Prostate gland (tissue), 2 donors: ENCODE data around the gene CNTN3. TPM values are rescaled to one million over a fixed set of nuclear protein-coding genes. Genes with fewer than 3 reads are reported as not detected.

Experiments used
- DNase-seq: peaks from one replicate; pipeline ENCODE4 v3.0.0-alpha.2; 2019; ENCODE audit warnings: low spot score
- H3K27ac ChIP-seq, 2 donors: fragments of 200-600 bp; sonication (generic); 2 replicates each; pipeline ENCODE4 v1.5.1; 2017 to 2019
- H3K27me3 ChIP-seq: fragments of 200-600 bp; sonication (generic); replicated peaks from 2 replicates; pipeline ENCODE4 v1.5.1; 2019; ENCODE audit not compliant: insufficient read depth
- H3K36me3 ChIP-seq, 2 donors: fragments of 200-600 bp; sonication (generic); 1 replicate in 1 of 2; 2 replicates in 1 of 2; pipeline versions ENCODE4 v1.5.1 to v1.8.1; 2017 to 2019
- H3K4me1 ChIP-seq: fragments of 200-600 bp; sonication (generic); replicated peaks from 2 replicates; pipeline ENCODE4 v1.5.1; 2019
- H3K4me3 ChIP-seq, 2 donors: fragments of 200-600 bp; sonication (generic); 2 replicates each; pipeline ENCODE4 v1.5.1; 2017 to 2019
- H3K9me3 ChIP-seq: fragments of 200-600 bp; sonication (generic); 2 replicates; pipeline ENCODE4 v1.5.1; 2017
- POLR2A ChIP-seq: fragments of 450-650 bp; IDR thresholded peaks from one replicate; pipeline ENCODE4 v1.6.1; 2016; ENCODE audit warnings: antibody characterized with exemption, mild to moderate bottlenecking
- POLR2AphosphoS5 ChIP-seq: sonication (generic); formaldehyde crosslinking; IDR thresholded peaks from one replicate; pipeline ENCODE4 v1.6.1; 2017; ENCODE audit warnings: antibody characterized with exemption
- WGBS: methylation state at CpG from one replicate; pipeline ENCODE4 v1.1.5; 2018; 5-methylcytosine and 5-hydroxymethylcytosine counted together
- intact Hi-C: fragments of 100-400 bp; cut with DNase I; formaldehyde crosslinking; loops from one replicate; pipeline ENCODE4 v1.14.2; 2022
- total RNA-seq, 2 donors: library from RNA; depleted of rRNA; stranded (reverse); fragments of >200 nt; gene quantifications; one replicate each; pipeline ENCODE4 v1.1.0, GENCODE V29; 2016
- TF ChIP-seq, protein P1 (sequence below), 4 experiments: fragments of 200-600 bp in 2 of 4; fragments of 450-650 bp in 2 of 4; sonication (generic) in 2 of 4; IDR thresholded peaks; 1 replicate in 3 of 4; 2 replicates in 1 of 4; pipeline ENCODE4 v1.5.1; 2016 to 2019; ENCODE audit warnings: antibody characterized with exemption in 4 of 4, mild to moderate bottlenecking in 2 of 4, moderate library complexity in 2 of 4

CNTN3 gene
- total RNA-seq, 2 donors from 2014 or later, result 5.2 to 8.2 TPM

DNA sequence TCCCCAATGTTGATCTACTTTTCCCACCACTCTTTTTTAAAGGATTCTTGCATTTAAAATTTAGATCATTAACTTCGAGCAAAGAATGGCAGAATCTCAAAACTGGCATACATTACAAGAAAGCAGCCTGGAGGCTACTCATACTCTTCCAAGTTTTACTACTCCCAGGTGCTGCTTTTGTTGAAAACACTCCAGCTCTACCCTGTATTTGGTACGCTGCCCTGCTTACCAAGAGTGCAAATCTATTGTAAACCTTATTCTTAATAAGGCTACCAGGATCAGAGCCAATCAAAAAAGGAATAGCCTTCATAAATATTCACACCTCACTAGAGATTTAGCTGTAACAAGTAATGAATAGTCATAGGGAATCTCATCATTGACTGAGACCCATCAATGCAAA is 11.6 kb upstream of the CNTN3 start:
- H3K27me3 ChIP-seq, result no peaks in the 10 kb centered on the region
- DNase-seq, result no peak
- no peak overlapping the region for H3K27ac ChIP-seq
- H3K4me1 ChIP-seq, result no peaks in the 10 kb centered on the region
- 35% methylated on average over 2 of the region's 2 CpGs for WGBS
- no peak overlapping the region for H3K4me3 ChIP-seq
- no peaks in the 10 kb centered on the region for H3K9me3 ChIP-seq
- TF ChIP-seq POLR2A, result no peak
- TF ChIP-seq POLR2AphosphoS5, result no peak
- TF ChIP-seq, protein P1, sequence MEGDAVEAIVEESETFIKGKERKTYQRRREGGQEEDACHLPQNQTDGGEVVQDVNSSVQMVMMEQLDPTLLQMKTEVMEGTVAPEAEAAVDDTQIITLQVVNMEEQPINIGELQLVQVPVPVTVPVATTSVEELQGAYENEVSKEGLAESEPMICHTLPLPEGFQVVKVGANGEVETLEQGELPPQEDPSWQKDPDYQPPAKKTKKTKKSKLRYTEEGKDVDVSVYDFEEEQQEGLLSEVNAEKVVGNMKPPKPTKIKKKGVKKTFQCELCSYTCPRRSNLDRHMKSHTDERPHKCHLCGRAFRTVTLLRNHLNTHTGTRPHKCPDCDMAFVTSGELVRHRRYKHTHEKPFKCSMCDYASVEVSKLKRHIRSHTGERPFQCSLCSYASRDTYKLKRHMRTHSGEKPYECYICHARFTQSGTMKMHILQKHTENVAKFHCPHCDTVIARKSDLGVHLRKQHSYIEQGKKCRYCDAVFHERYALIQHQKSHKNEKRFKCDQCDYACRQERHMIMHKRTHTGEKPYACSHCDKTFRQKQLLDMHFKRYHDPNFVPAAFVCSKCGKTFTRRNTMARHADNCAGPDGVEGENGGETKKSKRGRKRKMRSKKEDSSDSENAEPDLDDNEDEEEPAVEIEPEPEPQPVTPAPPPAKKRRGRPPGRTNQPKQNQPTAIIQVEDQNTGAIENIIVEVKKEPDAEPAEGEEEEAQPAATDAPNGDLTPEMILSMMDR (IDR thresholded peaks at IDR 0.05), result no peak
- intact Hi-C loops, result loop anchor here (10.0 kb wide), 2 partner anchors 241 to 751 kb away; no protein-coding TSS in a partner anchor
- no peaks in the 10 kb centered on the region for H3K36me3 ChIP-seq

DNA sequence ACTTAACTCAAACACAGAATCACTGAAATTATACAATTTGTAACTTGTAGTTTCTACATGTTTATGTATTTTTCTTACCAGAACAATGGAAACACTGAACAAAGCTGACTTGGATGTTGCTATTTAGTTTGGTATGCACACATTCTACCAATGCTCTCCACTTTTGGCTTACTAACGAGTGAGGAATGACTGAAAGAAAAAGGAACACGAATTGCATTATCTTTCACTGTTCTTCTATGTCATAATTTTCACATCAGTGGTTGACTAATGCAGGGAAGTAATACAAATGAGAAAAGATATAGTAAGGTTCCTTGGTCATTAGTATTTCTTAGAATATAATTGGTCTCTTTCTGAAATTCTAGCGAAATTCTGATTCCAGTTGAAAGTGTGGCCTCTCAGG is 9.8 kb upstream of the CNTN3 start:
- intact Hi-C loops, result loop anchor here (10.0 kb wide), 2 partner anchors 240 to 750 kb away; no protein-coding TSS in a partner anchor
- Histone ChIP-seq H3K4me1 (no peaks in the 10 kb centered on the region), H3K4me3 (no peak overlapping the region), H3K27ac (no peak overlapping the region), H3K9me3 (no peaks in the 10 kb centered on the region), H3K27me3 (no peaks in the 10 kb centered on the region), H3K36me3 (no peaks in the 10 kb centered on the region)
- TF ChIP-seq POLR2A (no peak), POLR2AphosphoS5 (no peak)
- TF ChIP-seq, protein P1 (IDR thresholded peaks at IDR 0.05), result no peak
- WGBS, result 71% methylated on average over 3 of the region's 3 CpGs
- no peak for DNase-seq

DNA sequence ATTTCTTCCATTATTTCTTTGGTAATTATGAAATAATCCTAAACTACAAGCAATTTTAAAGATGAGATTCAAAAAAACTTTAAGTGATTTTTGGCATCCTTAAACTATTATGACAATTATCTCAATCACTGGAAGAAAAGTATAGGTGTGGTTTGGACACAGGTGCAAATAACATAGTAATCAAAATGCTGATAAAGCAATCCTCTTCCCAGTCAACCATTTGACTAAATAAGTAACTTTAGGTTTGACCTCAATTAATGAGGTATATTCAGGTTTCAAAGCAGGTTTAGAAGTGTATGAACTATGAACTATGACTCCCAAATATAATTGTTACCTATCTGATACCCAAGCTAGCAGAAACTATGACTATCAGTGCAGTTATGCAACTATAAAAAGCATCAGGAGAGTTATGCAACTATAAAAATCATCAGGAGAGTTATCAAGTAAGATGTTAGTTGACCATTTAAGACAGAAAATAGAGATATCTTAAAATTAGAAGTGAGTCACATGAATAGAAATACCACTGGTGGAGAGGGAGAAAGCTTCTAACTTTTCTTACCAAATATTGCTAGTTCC is 8.9 kb upstream of the CNTN3 start:
- H3K27ac ChIP-seq, result no peak overlapping the region
- H3K9me3 ChIP-seq, result no peaks in the 10 kb centered on the region
- H3K27me3 ChIP-seq, result no peaks in the 10 kb centered on the region
- DNase-seq, result no peak
- no peak for TF ChIP-seq POLR2AphosphoS5
- TF ChIP-seq POLR2A, result no peak
- TF ChIP-seq, protein P1 (IDR thresholded peaks at IDR 0.05), result no peak
- H3K36me3 ChIP-seq, result no peaks in the 10 kb centered on the region
- intact Hi-C loops, result loop anchor here (10.0 kb wide), 2 partner anchors 239 to 749 kb away; no protein-coding TSS in a partner anchor
- H3K4me1 ChIP-seq, result no peaks in the 10 kb centered on the region
- no peak overlapping the region for H3K4me3 ChIP-seq

DNA sequence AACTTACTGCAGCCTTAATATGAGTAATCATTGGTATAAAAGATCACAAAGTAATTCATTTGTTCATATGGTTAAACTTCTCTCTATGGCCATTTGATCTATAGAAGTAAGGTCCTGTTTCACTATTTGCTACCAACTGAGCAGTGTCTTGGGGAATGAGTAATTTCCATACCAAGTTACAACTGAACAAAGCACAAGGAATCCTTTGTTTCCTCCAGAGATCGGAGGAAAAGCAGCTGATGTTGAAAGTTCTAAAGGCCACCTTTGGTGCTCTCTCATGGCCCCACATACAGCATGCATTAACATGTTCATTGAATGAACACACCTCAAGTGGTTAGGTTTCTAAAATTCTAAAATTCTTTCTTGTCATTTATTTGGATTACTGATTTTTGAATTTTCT is 7.1 kb upstream of the CNTN3 start:
- DNase-seq, result no peak
- WGBS, result 72% methylated on average over 1 of the region's 1 CpG
- TF ChIP-seq POLR2A (no peak), POLR2AphosphoS5 (no peak)
- TF ChIP-seq, protein P1 (IDR thresholded peaks at IDR 0.05), result no peak
- Histone ChIP-seq H3K36me3 (no peaks in the 10 kb centered on the region), H3K9me3 (no peaks in the 10 kb centered on the region), H3K4me3 (no peak overlapping the region), H3K27me3 (no peaks in the 10 kb centered on the region), H3K27ac (no peak overlapping the region), H3K4me1 (no peaks in the 10 kb centered on the region)
- intact Hi-C loops, result loop anchor here (10.0 kb wide), 2 partner anchors 237 to 747 kb away; no protein-coding TSS in a partner anchor

- 45% methylated on average over 3 of the region's 3 CpGs for WGBS
- no peak for DNase-seq
- intact Hi-C loops, result no loop called here
Measured at GRCh38 chr3:74617776-74618175, 3.3 kb upstream of the CNTN3 start.

More at GRCh38 chr3:74617776-74618175, 3.3 kb upstream of the CNTN3 start:
- Histone ChIP-seq H3K36me3 (no peaks in the 10 kb centered on the region), H3K4me1 (no peaks in the 10 kb centered on the region), H3K27me3 (no peaks in the 10 kb centered on the region), H3K4me3 (no peak overlapping the region), H3K27ac (no peak overlapping the region), H3K9me3 (no peaks in the 10 kb centered on the region)
- TF ChIP-seq, protein P1 (IDR thresholded peaks at IDR 0.05), result no peak
- TF ChIP-seq POLR2AphosphoS5 (no peak), POLR2A (no peak)
